Left kidney (tissue), 2 donors: ENCODE data around the gene TMEM131. TPM values are rescaled to one million over a fixed set of nuclear protein-coding genes. Genes with fewer than 3 reads are reported as not detected.

Experiments used
- DNase-seq: peaks from one replicate; pipeline ENCODE4 v3.0.0-alpha.2; 2013
- polyA plus RNA-seq: library from polyadenylated mRNA; unstranded; fragments of 120-200 nt; gene quantifications from one replicate; pipeline ENCODE4 v1.2.1, GENCODE V29; 2013; ENCODE audit not compliant: insufficient read length

The TMEM131 gene
- polyA plus RNA-seq, 1 donor, result 58.1 TPM

- DNase-seq, result no peak
These were observed 232.4 kb downstream of the TMEM131 start for GRCh38 chr2:97763176-97763845.

GRCh38 chr2:97761192-97761591 is 234.6 kb downstream of the TMEM131 start:
- no peak for DNase-seq

- DNase-seq, result no peak
These were observed 235.2 kb downstream of the TMEM131 start for GRCh38 chr2:97760480-97761049.

GRCh38 chr2:97759727-97760407 is 235.9 kb downstream of the TMEM131 start:
- DNase-seq, result no peak

GRCh38 chr2:97758131-97758705 is 237.5 kb downstream of the TMEM131 start:
- no peak for DNase-seq

- no peak for DNase-seq
These were observed 238.7 kb downstream of the TMEM131 start for GRCh38 chr2:97757062-97757461.

GRCh38 chr2:97755491-97755890 is 240.3 kb downstream of the TMEM131 start:
- DNase-seq, result no peak

- DNase-seq, result no peak
These were observed 240.9 kb downstream of the TMEM131 start for GRCh38 chr2:97754690-97755346.

- DNase-seq, result no peak
These were observed 243.1 kb downstream of the TMEM131 start for GRCh38 chr2:97752342-97753334.

GRCh38 chr2:97751752-97752151 is 244.0 kb downstream of the TMEM131 start:
- no peak for DNase-seq

- no peak for DNase-seq
These were observed 245.7 kb downstream of the TMEM131 start for GRCh38 chr2:97750017-97750416.

GRCh38 chr2:97749581-97749980 is 246.2 kb downstream of the TMEM131 start:
- DNase-seq, result no peak

GRCh38 chr2:97747716-97748115 is 248.0 kb downstream of the TMEM131 start:
- no peak for DNase-seq

- DNase-seq, result no peak
These were observed 248.5 kb downstream of the TMEM131 start for GRCh38 chr2:97747285-97747684.

GRCh38 chr2:97745474-97746174 is 250.1 kb downstream of the TMEM131 start:
- no peak for DNase-seq

- no peak for DNase-seq
These were observed 251.8 kb downstream of the TMEM131 start for GRCh38 chr2:97743913-97744312.

- no peak for DNase-seq
These were observed 253.3 kb downstream of the TMEM131 start for GRCh38 chr2:97742381-97742847.

- DNase-seq, result no peak
These were observed 254.1 kb downstream of the TMEM131 start for GRCh38 chr2:97741686-97742085.

- DNase-seq, result no peak
These were observed 254.5 kb downstream of the TMEM131 start for GRCh38 chr2:97741251-97741650.

- DNase-seq, result peak; percentile 42
These were observed 255.1 kb downstream of the TMEM131 start for GRCh38 chr2:97740590-97741182.
